H1 (cell line): Measurements from ENCODE around the gene SCAPER. TPM values are rescaled to one million over a fixed set of nuclear protein-coding genes. Genes with fewer than 3 reads are reported as not detected.

Experiments used
- CTCF ChIA-PET: fragments of 300-600 bp; sonication (Branson Sonifier 250); formaldehyde crosslinking; loops from one replicate; lab custom pipeline; 2021; ENCODE audit not compliant: partially characterized antibody; lab: Charles Lee
- POLR2A ChIA-PET: fragments of 300-600 bp; sonication (Branson Sonifier 250); formaldehyde crosslinking; loops from one replicate; lab custom pipeline; 2021; ENCODE audit warnings: inconsistent platforms; ENCODE audit not compliant: partially characterized antibody; lab: Charles Lee
- DNase-seq, 2 experiments: peaks; one replicate each; pipeline versions ENCODE4 v3.0.0 to v3.0.0-alpha.2; 2010 to 2022; ENCODE audit warnings: low spot score in 2 of 2, low read depth in 1 of 2, mixed read lengths in 1 of 2
- FAIRE-seq: peaks from 2 replicates; lab custom pipeline; 2011; peaks lifted over from hg19 to GRCh38; lab: Jason Lieb, UNC
- H2AFZ ChIP-seq: 2 replicates; pipeline ENCODE4 v1.8.1; 2012; ENCODE audit warnings: low read length, inconsistent platforms
- H2AK5ac ChIP-seq: 2 replicates; pipeline ENCODE4 v1.6.1; 2013; ENCODE audit warnings: low read depth, low read length
- H2BK120ac ChIP-seq: replicated peaks from 2 replicates; pipeline ENCODE3; 2013; ENCODE audit warnings: low read depth, low read length, inconsistent platforms
- H2BK12ac ChIP-seq: 2 replicates; pipeline ENCODE4 v1.6.1; 2013; ENCODE audit warnings: low read depth, low read length
- H2BK15ac ChIP-seq: 2 replicates; pipeline ENCODE4 v1.6.1; 2013; ENCODE audit warnings: low read length
- H2BK20ac ChIP-seq: 2 replicates; pipeline ENCODE4 v1.6.1; 2013; ENCODE audit warnings: low read length
- H2BK5ac ChIP-seq: 2 replicates; pipeline ENCODE4 v1.6.1; 2013; ENCODE audit warnings: low read depth, low read length
- H3K14ac ChIP-seq: 2 replicates; pipeline ENCODE4 v1.6.1; 2013; ENCODE audit warnings: inconsistent platforms; ENCODE audit not compliant: insufficient read length
- H3K18ac ChIP-seq: 2 replicates; pipeline ENCODE4 v1.6.1; 2013; ENCODE audit warnings: low read length; ENCODE audit errors: extremely low read depth
- H3K23ac ChIP-seq: 2 replicates; pipeline ENCODE4 v1.6.1; 2013; ENCODE audit warnings: inconsistent platforms; ENCODE audit not compliant: insufficient read length
- H3K23me2 ChIP-seq: 2 replicates; pipeline ENCODE4 v1.6.1; 2013; ENCODE audit warnings: low read depth, low read length
- H3K27ac ChIP-seq: 2 replicates; pipeline ENCODE4 v1.6.1; 2011; ENCODE audit warnings: low read depth, low read length, inconsistent platforms
- H3K27me3 ChIP-seq, 4 experiments: replicated peaks in 1 of 4; 1 replicate in 1 of 4; 2 replicates in 3 of 4; pipeline versions ENCODE4 v1.6.1 to v1.8.1; 2011 to 2013; ENCODE audit warnings: low read length in 3 of 4, mild to moderate bottlenecking in 3 of 4, inconsistent platforms in 2 of 4, mixed read lengths in 2 of 4, moderate library complexity in 1 of 4; ENCODE audit not compliant: control insufficient read depth in 3 of 4, insufficient read depth in 3 of 4; ENCODE audit errors: extremely low read depth in 1 of 4
- H3K36me3 ChIP-seq, 4 experiments: 2 replicates each; pipeline versions ENCODE4 v1.6.1 to v1.8.1; 2011 to 2013; ENCODE audit warnings: mild to moderate bottlenecking in 4 of 4, low read length in 3 of 4, moderate library complexity in 2 of 4, control low read depth in 1 of 4, inconsistent platforms in 1 of 4; ENCODE audit not compliant: insufficient read depth in 4 of 4, control insufficient read depth in 2 of 4
- H3K4ac ChIP-seq: replicated peaks from 2 replicates; pipeline ENCODE3; 2013; ENCODE audit warnings: low read length, low read depth, mixed read lengths, inconsistent platforms; ENCODE audit not compliant: insufficient read length
- H3K4me1 ChIP-seq, 4 experiments: replicated peaks in 1 of 4; 1 replicate in 1 of 4; 2 replicates in 3 of 4; pipeline versions ENCODE4 v1.6.1 to v1.8.1; 2011 to 2013; ENCODE audit warnings: low read length in 3 of 4, inconsistent platforms in 2 of 4, mixed read lengths in 1 of 4; ENCODE audit not compliant: insufficient read depth in 4 of 4, control insufficient read depth in 3 of 4
- H3K4me2 ChIP-seq, 2 experiments: 2 replicates each; pipeline versions ENCODE4 v1.6.1 to v1.8.1; 2011 to 2013; ENCODE audit warnings: low read depth in 2 of 2, low read length in 2 of 2, control low read depth in 1 of 2, inconsistent platforms in 1 of 2, mild to moderate bottlenecking in 1 of 2; ENCODE audit not compliant: insufficient read depth in 1 of 2
- H3K4me3 ChIP-seq, 4 experiments: fragments of 200-600, 300-600 bp in 1 of 4; sonication (generic), shearing (Covaris generic), sonication (Bioruptor Twin) in 1 of 4; 2 replicates each; pipeline versions ENCODE4 v1.5.1 to v1.8.1; 2011 to 2016; ENCODE audit warnings: low read length in 4 of 4, low read depth in 3 of 4, control low read depth in 2 of 4, inconsistent platforms in 2 of 4, mild to moderate bottlenecking in 2 of 4, mixed read lengths in 1 of 4, moderate library complexity in 1 of 4; ENCODE audit not compliant: insufficient read depth in 2 of 4; ENCODE audit errors: extremely low read depth in 1 of 4
- H3K56ac ChIP-seq: replicated peaks from 2 replicates; pipeline ENCODE3; 2013; ENCODE audit warnings: low read depth, mild to moderate bottlenecking, mixed read lengths, low read length, inconsistent platforms; ENCODE audit not compliant: insufficient read length
- H3K79me1 ChIP-seq: 2 replicates; pipeline ENCODE4 v1.6.1; 2013; ENCODE audit warnings: low read depth, low read length, control low read depth
- H3K79me2 ChIP-seq, 2 experiments: 2 replicates each; pipeline versions ENCODE4 v1.6.1 to v1.8.1; 2012 to 2013; ENCODE audit warnings: low read length in 2 of 2, mild to moderate bottlenecking in 2 of 2, inconsistent platforms in 1 of 2; ENCODE audit not compliant: insufficient read depth in 2 of 2, control insufficient read depth in 1 of 2
- H3K9ac ChIP-seq, 4 experiments: replicated peaks in 1 of 4; 1 replicate in 1 of 4; 2 replicates in 3 of 4; pipeline versions ENCODE4 v1.6.1 to v1.8.1; 2011 to 2013; ENCODE audit warnings: low read depth in 3 of 4, low read length in 3 of 4, control low read depth in 2 of 4, mild to moderate bottlenecking in 2 of 4, moderate library complexity in 2 of 4, inconsistent platforms in 1 of 4; ENCODE audit errors: extremely low read depth in 1 of 4
- H3K9me3 ChIP-seq, 2 experiments: 2 replicates each; pipeline versions ENCODE4 v1.6.1 to v1.8.1; 2012 to 2013; ENCODE audit warnings: mild to moderate bottlenecking in 2 of 2, moderate library complexity in 2 of 2, control low read depth in 1 of 2, inconsistent platforms in 1 of 2, low read depth in 1 of 2, low read length in 1 of 2, mixed read lengths in 1 of 2; ENCODE audit not compliant: insufficient read depth in 2 of 2
- H4K20me1 ChIP-seq, 2 experiments: replicated peaks in 1 of 2; 2 replicates each; pipeline versions ENCODE3 to v1.8.1; 2011 to 2013; ENCODE audit warnings: inconsistent platforms in 2 of 2, low read length in 2 of 2, mild to moderate bottlenecking in 1 of 2; ENCODE audit not compliant: insufficient read depth in 2 of 2, control insufficient read depth in 1 of 2
- H4K5ac ChIP-seq: 2 replicates; pipeline ENCODE4 v1.6.1; 2013; ENCODE audit warnings: low read length, low read depth, mixed read lengths, inconsistent platforms; ENCODE audit not compliant: insufficient read length
- H4K8ac ChIP-seq: 2 replicates; pipeline ENCODE4 v1.8.0; 2013; ENCODE audit warnings: mild to moderate bottlenecking, moderate library complexity, low read length, inconsistent platforms; ENCODE audit not compliant: insufficient read depth; ENCODE audit errors: extremely low read depth
- H4K91ac ChIP-seq: replicated peaks from 2 replicates; pipeline ENCODE3; 2013; ENCODE audit warnings: low read length, mixed read lengths, inconsistent platforms; ENCODE audit not compliant: insufficient read length
- ASH2L ChIP-seq: fragments of 200-600, 300-600 bp; sonication (generic); IDR thresholded peaks from one replicate; pipeline ENCODE4 v1.7.1; 2017; ENCODE audit warnings: low read length
- ATF3 ChIP-seq: IDR thresholded peaks from 2 replicates; pipeline ENCODE4 v1.6.1; 2011; ENCODE audit warnings: low read depth, mild to moderate bottlenecking, low read length; ENCODE audit not compliant: insufficient read depth
- CEBPB ChIP-seq: IDR thresholded peaks from 2 replicates; pipeline ENCODE4 v1.6.1; 2012; ENCODE audit warnings: low read depth, low read length
- CTBP2 ChIP-seq: IDR thresholded peaks from 2 replicates; pipeline ENCODE4 v1.7.0; 2011; ENCODE audit warnings: borderline replicate concordance, mild to moderate bottlenecking, moderate library complexity, mixed read lengths, low read length; ENCODE audit not compliant: insufficient read depth, insufficient read length
- POU5F1 ChIP-seq: IDR thresholded peaks from 2 replicates; pipeline ENCODE4 v1.6.1; 2011; ENCODE audit warnings: low read depth, mild to moderate bottlenecking, low read length, moderate library complexity
- RNF2 ChIP-seq: fragments of 200-900, 300-1000 bp; sonication (generic); IDR thresholded peaks from 2 replicates; pipeline ENCODE4 v1.7.1; 2016; ENCODE audit warnings: borderline replicate concordance, low read depth, mild to moderate bottlenecking, antibody characterized with exemption, low read length; ENCODE audit not compliant: poor library complexity, severe bottlenecking; ENCODE audit errors: missing control alignments
- RXRA ChIP-seq: IDR thresholded peaks from 2 replicates; pipeline ENCODE4 v1.6.1; 2011; ENCODE audit warnings: low read depth, mild to moderate bottlenecking, low read length, moderate library complexity; ENCODE audit not compliant: insufficient read depth
- SIRT6 ChIP-seq: IDR thresholded peaks from one replicate; pipeline ENCODE4 v1.7.1; 2012; ENCODE audit warnings: low read length, inconsistent platforms
- SUZ12 ChIP-seq: fragments of 200-600 bp; sonication (generic); IDR thresholded peaks from 2 replicates; pipeline ENCODE4 v1.6.1; 2012; ENCODE audit warnings: mild to moderate bottlenecking, inconsistent platforms, low read length, moderate library complexity, mixed read lengths
- polyA plus RNA-seq, 7 experiments: library from polyadenylated mRNA; depleted of rRNA in 3 of 7; stranded (reverse) in 5 of 7; unstranded in 2 of 7; fragments of >200 nt in 5 of 7; fragments of 200-250 nt in 2 of 7; gene quantifications; 1 replicate in 5 of 7; 2 replicates in 1 of 7; 4 replicates in 1 of 7; pipeline versions ENCODE4 v1.2.1 to v1.2.3, GENCODE V29; 2011 to 2013; ENCODE audit warnings: missing spikeins in 2 of 7, mixed read lengths in 2 of 7
- total RNA-seq: library from RNA; stranded (reverse); fragmentation: NEBNext Ultra II Directional; extraction: Animal tissue kit (Norgen Biotek cat#: 25700); gene quantifications from 2 replicates; pipeline ENCODE4 v1.2.1, GENCODE V29; 2021
- TF ChIP-seq, protein P1 (sequence below): IDR thresholded peaks from 2 replicates; pipeline ENCODE4 v1.6.1; 2012; ENCODE audit warnings: inconsistent platforms

Gene SCAPER
- total and polyA plus RNA-seq, 2 of the 8 experiments (the other 6 are each of a cell fraction or from before 2014, with no cell fraction given): 1.6 to 6.8 TPM

GRCh38 chr15:76572983-76573314 is 332.2 kb downstream of the SCAPER start:
- no peak overlapping the region for H3K14ac ChIP-seq
- no peak overlapping the region for H2AFZ ChIP-seq
- H2BK20ac ChIP-seq: no peak overlapping the region
- no peak overlapping the region for H3K4me2 ChIP-seq
- H3K9me3 ChIP-seq: 0 out of 4 replicates have a peak, but pooled peaks cover 0 to 3% of the 10 kb centered on the region in 2 experiments
- H3K36me3 ChIP-seq: no peaks in the 10 kb centered on the region
- no peak overlapping the region for H2BK12ac ChIP-seq
- H4K8ac ChIP-seq: no peak overlapping the region
- no peak overlapping the region for H2BK5ac ChIP-seq
- H3K4me3 ChIP-seq: no peak overlapping the region
- H3K79me2 ChIP-seq: no peaks in the 10 kb centered on the region
- H3K79me1 ChIP-seq: no peaks in the 10 kb centered on the region
- H2BK15ac ChIP-seq: no peak overlapping the region
- no peak overlapping the region for H3K9ac ChIP-seq
- ChIA-PET POLR2A (no interaction called here), CTCF (interaction anchor here (0.6 to 2.3 kb wide), 4 partner anchors 8 to 1084 kb away, joined by 3 to 4 read pairs (median 3); no protein-coding TSS in a partner anchor)
- H3K4ac ChIP-seq: no peak overlapping the region
- no peak overlapping the region for H2BK120ac ChIP-seq
- no peaks in the 10 kb centered on the region for H3K27me3 ChIP-seq
- no peak overlapping the region for H4K5ac ChIP-seq
- TF ChIP-seq ATF3 (no peak), RNF2 (no peak), RXRA (no peak), POU5F1 (no peak), SIRT6 (no peak), CTBP2 (no peak), ASH2L (no peak), CEBPB (no peak), SUZ12 (no peak)
- TF ChIP-seq, protein P1, sequence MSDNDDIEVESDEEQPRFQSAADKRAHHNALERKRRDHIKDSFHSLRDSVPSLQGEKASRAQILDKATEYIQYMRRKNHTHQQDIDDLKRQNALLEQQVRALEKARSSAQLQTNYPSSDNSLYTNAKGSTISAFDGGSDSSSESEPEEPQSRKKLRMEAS: no peak
- TF ChIP-seq, all 59 proteins: peak for 0
- Histone ChIP-seq H3K27ac (no peak overlapping the region), H3K18ac (no peak overlapping the region), H2AK5ac (no peak overlapping the region), H4K91ac (no peak overlapping the region), H3K23ac (no peak overlapping the region), H3K23me2 (no peaks in the 10 kb centered on the region), H3K56ac (no peak overlapping the region), H4K20me1 (no peaks in the 10 kb centered on the region), H3K4me1 (no peaks in the 10 kb centered on the region)
- no peak for DNase-seq
- FAIRE-seq: no peak
